ENCODE data around the gene LPGAT1. TPM values are rescaled to one million over a fixed set of nuclear protein-coding genes. Genes with fewer than 3 reads are reported as not detected.
A peak's percentile ranks its signal among the peaks of the same experiment; 100 is the strongest.

Gene LPGAT1
- total and polyA plus RNA-seq, 2 of the 13 experiments (the other 11 are each of a cell fraction or from before 2014, with no cell fraction given): 12.1 to 48.3 TPM

GRCh38 chr1:211698161-211699026 lies 132.2 kb downstream of the LPGAT1 start (continued):
- TF ChIP-seq ZNF687 (CRISPR knock-in tag; IDR thresholded peaks at IDR 0.05) (peak; percentile 79), CAMTA2 (CRISPR knock-in tag; IDR thresholded peaks at IDR 0.05; ENCODE audit: borderline replicate concordance) (0 out of 2 replicates have a peak, but pooled peaks have one; percentile 37), ZBTB20 (CRISPR knock-in tag; IDR thresholded peaks at IDR 0.05; ENCODE audit: borderline replicate concordance, low read depth) (no peak), ZMAT3 (CRISPR knock-in tag; conservative IDR thresholded peaks at IDR 0.05) (no peak), ZNF572 (CRISPR knock-in tag; IDR thresholded peaks at IDR 0.05) (no peak; the same call in 1 of the 2 replicates), ZNF230 (CRISPR knock-in tag; IDR thresholded peaks at IDR 0.05) (0 out of 2 replicates have a peak, but pooled peaks have one; percentile 39), SSRP1 (CRISPR knock-in tag; IDR thresholded peaks at IDR 0.05) (0 out of 2 replicates have a peak, but pooled peaks have one; percentile 46), ZNF710 (CRISPR knock-in tag; IDR thresholded peaks at IDR 0.05; ENCODE audit: borderline replicate concordance) (no peak), MTA3 (CRISPR knock-in tag; IDR thresholded peaks at IDR 0.05) (no peak), KLF6 (CRISPR knock-in tag; IDR thresholded peaks at IDR 0.05) (no peak), AFF4 (CRISPR knock-in tag; IDR thresholded peaks at IDR 0.05) (no peak), NCOA2 (CRISPR knock-in tag; IDR thresholded peaks at IDR 0.05) (0 out of 2 replicates have a peak, but pooled peaks have one; percentile 55), HOXA9 (CRISPR knock-in tag; IDR thresholded peaks at IDR 0.05; ENCODE audit: borderline replicate concordance) (no peak)

All from HepG2 (cell line).